Myocyte (in vitro differentiated cells): Measurements from ENCODE around the gene LDLRAD4. TPM values are rescaled to one million over a fixed set of nuclear protein-coding genes. Genes with fewer than 3 reads are reported as not detected.
A peak's percentile ranks its signal among the peaks of the same experiment; 100 is the strongest.

Experiments used
- DNase-seq: peaks from one replicate; pipeline ENCODE4 v3.0.0-alpha.2; 2012; ENCODE audit warnings: low read depth
- total RNA-seq: library from RNA; depleted of rRNA; stranded (reverse); fragments of >200 nt; gene quantifications from 2 replicates; pipeline ENCODE4 v1.2.3, GENCODE V29; 2014

Gene LDLRAD4
- total RNA-seq, 1 donor from 2014 or later, result 1.7 TPM

DNA sequence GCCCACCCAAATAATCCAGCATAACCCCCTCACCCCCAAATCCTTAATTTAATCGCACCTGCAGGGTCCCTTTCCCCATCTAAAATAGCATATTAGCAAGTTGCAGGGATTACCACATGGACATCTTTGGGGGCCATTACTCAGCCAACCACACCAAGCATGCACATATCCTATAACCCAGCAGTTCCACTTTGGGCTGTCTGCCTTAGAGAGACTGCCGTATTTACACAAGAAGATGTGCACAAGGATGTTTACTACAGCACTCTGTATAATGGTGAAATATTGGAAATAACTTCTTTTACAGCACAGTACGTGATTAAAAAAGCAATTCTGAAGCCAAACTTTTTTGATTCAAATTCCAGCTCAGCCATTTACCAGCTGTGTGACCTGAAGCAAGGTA lies 17.3 kb upstream of the LDLRAD4 start:
- DNase-seq, result no peak

DNA sequence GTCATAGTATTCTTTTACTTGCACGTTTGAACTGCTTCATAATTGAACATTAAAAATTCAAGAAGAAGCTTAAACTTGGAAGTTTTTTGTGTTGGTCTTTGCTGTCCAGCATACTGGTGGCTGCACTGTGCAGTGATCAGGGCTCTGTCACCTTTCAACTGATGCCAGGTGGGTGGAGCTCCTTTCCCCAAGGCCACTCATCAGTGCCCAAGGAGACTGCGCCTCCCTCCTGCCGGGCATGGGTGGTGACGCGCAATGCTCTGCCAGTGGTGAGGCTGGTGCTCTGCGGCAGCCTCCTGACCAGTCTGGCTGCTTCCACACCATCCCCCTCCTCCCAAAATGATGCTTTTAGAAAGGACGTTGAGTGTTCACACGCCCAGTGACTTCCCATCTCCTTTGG lies 16.0 kb upstream of the LDLRAD4 start:
- DNase-seq, result no peak

DNA sequence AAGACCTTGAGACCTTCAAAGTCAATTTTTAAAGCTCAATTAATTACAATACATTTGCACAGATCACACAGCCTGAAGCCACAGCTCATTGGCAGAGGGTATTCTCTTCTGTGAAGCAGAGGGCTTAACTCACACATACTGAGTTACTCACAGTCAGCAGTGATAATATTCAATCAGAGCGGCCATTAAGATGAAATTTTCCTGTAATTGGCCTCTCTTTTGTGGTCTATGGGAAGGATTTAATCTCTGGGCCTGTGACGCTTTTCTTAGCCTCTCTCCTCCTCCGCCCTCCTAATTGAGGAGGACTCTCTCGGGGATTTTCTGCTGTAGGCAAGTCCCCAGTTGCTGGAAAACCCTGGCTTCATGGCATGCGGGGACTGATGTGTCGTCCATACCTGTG lies 12.3 kb upstream of the LDLRAD4 start:
- no peak for DNase-seq

DNA sequence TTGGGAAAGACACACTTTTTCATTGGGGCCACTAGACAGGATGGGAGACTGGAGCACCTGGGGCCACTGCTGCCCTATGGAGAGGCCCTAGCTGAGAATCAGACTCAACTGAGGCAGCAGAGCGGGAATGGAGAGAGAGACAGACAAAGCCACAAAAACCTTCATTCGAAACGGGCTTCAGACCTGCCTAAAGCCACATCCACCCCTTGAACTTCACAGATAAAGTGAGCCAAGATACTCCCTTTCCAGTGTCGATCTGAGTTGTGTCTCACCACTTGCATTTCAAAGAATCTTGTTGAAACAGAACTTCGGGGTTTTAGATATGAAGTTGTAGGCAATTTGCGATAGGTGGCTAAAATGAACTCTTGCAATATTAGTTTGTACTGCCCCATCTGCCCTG lies 11.3 kb upstream of the LDLRAD4 start:
- no peak for DNase-seq

DNA sequence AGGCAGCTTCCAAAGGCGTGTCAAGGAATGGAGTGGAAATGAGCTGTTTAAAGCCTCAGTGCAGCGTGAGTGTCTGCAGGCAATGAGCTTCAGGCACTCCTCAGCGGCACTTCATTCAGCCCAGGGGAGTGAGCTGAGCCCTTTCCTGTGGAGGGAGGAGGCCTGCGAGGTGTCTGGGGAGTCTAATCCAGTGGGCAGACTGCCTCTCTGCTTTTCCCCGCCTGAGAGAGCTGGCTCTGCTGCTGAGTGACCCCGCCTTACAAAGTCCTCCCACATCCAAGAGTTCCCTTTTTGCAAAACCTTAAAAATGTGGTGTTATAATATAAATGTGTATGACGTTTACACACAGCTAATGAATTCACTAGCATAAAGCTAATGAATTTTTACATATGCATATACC lies 7.0 kb upstream of the LDLRAD4 start:
- DNase-seq, result no peak

DNA sequence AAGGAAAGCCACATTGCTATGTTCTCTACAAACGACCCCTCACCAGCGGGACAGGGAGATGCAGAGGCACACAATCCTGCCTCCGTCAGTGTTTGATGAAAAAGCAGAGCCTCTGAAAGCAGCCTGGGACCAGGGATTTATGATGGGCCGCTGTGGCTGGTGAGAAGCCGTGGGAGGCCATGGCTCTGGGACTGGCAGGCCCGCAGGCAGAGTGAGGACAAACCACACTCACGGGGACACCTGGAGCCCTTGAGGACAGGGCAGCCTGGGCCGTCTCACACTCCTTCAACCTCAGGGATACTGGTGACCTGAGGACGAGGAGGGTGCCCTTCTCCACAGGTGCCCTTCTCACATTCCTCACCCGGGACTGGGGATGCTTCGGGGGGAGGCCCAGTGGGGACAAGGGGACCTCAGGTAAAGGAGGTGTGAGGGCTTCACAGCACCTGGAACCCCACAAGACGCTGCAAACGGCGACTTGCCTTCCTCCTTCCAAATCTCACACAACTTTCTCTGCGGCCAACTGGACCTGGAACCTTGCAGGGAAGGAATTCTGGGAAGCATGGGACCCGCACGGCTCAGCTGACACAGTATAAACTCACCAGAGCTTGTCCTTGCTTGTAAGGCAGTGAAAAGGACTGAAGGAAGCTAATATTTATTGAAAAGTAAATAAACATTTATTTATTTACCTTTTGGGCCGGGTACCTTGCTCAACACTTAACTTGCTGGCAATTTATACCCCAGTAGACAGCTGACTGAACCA lies 5.3 kb upstream of the LDLRAD4 start:
- no peak for DNase-seq

DNA sequence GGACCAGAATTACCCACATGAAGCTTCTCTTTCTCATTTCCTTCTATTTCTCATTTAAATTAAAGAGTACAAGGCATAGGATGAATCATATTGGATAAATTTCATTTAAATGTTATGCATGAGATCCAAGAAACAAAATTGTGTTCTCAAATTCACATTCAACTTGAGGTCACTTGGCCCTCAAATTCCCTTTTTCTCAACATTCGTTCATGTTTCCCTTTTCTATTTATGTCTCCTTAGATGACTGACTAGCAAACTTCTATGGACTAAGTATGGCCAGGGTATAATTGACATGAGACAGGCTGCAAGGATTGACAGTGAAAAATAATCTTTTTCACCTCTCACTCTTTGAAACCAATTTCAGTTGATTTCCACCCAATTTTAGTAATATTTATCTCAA lies 4.0 kb upstream of the LDLRAD4 start:
- no peak for DNase-seq

DNA sequence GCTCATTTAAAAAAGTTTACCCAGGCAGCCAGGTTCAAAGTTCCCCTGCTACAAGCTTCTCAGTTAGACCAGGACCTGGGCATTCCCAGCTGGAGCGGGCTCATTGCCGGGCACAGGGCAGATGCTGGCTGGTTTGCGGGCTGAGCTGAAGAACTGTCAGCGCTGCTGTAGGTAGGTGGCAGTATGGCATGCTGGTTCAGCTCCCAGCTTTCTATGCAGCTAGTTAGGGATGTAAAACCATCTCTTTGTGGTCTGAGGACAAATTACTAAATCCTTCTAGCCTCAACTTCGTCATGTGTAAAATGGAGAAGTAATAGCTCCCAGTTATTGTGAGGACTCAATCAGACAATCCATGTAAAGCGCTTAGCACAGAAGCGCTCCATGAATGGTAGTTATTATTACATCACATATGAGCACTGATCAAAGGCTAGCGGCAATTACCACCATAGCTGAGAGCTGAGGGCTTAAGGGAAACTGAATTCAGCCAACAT lies 2.4 kb upstream of the LDLRAD4 start:
- peak; percentile 27 for DNase-seq

DNA sequence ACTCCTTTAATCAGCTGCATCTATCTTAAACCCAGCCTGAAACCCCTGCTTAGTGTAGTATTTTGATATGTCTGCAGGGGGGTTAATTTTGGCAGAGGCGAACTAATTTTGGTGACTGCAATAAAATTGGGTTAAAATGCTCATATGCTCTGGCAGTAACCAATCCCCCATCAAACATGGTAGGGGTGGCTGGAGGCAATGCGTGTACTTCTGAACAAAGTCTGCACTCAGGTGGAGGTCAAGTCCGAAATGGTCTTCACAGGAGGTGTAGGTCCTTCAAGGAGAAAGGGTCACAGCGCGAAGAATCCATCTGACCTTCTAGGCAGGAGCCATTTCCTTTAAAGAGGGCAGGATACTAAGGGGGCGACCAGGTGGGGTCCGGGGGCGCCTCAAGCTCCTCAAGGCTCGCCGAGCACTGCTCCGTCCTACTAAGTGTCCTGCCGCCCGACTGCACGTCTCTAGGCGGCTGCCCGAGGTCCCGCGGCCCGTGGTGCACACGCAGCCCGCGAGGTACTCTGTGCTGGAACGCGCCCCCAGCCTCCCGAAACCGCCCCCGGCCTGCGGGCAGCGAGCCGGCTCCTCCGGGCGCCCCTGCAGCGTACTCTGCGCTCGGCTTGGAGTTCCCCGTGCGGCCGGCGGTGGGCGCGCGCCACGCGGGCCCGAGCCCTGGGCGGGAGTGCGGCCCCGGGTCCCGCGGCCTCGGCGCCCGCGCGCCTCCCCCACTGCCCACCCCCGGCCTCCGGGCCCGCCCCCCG lies 1.7 kb upstream of the LDLRAD4 start:
- DNase-seq, result no peak

DNA sequence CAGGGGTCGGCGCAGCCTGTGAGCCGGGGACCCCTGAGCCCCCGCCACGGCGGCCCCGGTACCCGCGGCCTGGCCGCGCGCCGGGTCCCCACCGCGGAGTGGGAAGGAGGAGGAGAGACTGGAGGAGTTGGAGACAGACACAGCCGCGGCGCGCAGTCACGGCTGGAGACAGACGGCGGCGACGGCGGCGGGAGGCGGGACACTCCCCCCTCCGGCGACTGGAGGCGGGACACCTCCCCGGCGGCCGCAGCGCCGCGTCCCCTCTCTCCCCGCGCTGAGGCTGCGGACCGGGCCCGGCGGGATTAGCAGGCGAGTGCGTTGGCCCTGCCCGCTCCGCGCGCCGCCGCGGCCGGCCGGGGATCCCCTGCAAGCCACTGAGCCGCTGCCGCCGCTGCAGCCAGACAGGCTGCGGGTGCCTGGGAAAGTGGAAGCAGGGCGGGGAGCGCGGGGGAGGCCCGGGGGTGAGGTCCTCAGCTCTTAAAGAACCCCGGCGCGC lies 1.0 kb upstream of the LDLRAD4 start:
- peak; percentile 19 for DNase-seq

DNA sequence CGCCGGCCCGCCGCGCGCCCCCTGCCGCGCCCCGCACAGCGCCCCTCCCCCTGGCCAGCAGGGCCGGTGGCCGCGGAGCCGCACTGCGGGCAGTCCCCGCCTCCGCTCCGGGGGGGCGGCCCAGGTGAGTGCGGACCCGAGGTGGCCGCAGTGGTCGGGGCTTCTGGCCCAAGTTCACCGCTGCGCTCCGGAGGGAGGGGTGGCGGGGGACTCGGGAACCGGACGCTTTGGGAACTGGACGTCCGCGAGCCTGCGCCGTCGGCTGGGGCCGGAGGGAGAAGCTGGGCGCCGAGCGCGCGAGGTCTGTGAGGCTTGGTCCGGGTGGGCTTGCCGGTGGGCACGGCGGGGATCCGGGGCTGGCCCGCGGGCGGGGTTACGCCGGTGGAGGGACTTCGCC lies 591 bp upstream of the LDLRAD4 start:
- no peak for DNase-seq

DNA sequence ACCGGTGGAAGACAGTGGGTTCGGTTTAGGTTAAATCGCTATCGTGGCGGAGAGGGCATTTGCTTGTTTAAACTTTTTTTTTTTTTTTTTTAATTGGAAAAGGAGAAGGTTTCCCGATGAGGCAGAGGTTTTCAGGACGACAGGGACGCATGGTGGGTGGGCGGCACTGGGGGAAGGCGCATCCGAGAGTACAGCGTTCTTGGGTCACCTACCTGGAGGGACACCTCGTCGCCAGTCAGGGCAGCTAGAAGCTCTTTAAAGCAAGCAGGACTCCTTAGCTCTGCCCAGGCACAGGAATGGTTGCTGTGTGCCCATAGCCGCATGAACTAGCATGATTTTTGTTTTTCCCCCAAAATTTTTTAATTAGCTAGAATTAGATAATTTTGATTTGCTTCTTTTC lies 437 bp downstream of the LDLRAD4 start:
- DNase-seq, result no peak

DNA sequence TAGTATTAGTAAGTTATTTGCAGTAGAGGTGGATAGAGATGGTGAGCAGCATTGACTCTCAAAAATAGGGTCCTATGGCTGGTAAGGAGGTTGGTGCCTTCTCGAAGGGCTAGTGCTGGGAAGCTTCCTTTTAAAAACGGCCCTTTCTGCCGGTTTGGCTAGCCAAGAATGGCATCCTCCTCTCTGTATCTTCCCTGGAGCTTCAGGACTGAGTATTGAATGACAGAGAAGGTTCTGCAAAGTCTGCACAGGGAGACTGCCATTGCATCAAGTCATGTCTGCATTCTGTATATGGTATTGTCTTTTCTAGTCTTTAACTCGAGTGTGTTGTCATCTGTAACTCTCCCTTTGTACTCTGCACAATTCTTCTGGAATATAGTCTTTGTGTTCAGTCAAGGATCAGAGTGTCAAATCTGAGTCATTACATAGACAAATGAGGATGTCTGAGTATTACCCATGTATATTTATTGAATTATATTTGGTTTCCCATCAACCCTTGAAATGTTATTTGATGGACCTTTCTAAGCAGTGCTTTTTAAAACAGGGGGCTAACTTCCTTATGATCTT lies 1.1 kb downstream of the LDLRAD4 start:
- no peak for DNase-seq

DNA sequence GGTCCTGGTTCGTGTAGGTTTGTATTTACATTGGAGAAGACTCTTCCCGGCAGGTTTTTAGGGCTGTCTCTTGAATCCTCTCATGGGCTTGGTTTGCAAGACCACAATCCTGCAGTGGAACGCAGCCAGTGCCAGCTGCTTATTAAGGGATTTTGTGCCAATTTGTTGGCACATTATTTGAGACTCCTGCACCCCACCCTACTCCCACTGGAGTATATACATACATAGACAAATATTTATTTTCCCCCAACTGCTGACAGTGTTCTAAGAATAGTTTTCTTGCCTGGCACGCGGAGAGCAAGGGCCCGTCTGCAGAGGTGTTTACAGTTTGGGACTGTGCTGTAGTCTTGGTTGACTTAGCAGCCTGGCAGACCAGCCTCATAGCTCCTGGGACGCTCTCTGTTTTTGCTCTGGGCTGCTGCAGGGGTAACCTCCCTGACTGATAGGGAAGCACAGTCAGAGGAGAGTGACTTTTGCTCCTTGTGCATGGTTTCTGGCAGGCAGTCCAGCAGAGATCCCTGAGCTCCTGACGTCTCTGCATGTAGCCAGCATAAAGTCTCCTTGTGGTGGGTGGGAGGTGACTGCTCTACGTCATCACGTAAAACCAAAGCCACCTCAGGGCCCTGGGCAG lies 1.9 kb downstream of the LDLRAD4 start:
- DNase-seq, result no peak

DNA sequence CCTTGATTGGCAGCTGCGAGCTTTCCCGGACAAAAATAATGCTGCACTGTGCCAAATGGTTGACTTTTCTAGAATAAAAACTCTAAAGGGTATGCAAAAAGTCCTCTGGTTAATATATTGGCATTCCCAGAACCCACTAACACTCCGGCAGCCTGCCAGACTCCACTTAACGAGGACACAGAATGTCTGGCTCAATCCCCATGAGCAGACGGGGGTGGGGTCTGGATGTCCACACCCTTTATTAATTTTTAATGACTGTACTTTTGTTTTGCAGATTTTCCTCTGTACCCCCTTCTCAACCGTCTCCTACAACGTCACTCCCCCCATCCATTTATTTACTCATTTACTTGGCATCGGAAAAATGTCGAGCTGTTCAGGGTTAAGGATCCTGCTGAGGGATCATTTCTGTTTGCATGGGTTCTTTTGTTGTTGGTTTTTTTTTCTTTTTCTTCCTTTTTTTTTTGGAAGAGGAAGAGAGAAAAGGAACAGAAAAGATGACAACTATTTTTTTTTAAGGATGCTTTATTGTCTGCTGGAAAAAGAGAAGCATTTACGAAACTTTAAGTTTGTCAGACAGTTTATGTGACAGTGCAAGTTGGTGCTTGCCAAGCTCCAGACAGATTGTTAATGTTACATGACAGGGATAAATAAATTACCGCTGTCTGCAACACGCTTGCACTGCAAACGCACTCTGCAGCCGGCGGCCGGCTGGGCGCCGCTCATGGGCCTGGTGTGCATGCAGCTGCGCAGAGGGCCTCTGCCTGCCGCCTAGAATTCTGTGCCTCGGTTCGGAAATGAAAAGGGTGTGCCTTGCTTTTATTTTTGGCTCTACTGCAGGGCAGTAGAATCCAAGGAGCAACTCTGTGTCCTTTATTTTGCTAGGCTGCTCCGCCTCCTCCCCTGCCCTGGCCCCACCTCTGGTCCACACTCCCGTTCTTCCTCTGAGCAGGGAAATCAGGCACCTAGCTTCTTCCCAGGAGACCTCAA lies 3.6 kb downstream of the LDLRAD4 start:
- peak; percentile 28 for DNase-seq

DNA sequence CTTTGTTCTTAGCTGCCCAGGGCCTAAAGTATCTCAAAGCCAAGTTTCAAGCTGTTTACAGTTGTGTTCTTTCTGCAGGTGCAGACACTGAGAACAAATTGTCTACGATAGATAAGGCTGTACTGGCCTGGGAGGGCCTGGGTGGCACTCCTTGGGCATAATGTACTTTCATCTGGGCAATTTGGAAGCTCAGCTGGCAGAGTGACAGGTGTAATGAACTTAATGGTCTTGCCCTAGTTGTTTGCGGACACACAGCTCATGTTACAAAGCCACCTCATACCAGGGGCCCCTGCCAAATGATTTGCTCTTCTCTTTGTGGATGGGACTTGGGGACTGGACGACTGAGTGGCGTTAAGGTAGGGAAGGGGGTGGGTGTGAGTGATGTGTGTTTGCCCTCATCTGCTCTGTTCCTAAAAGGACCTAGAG lies 4.3 kb downstream of the LDLRAD4 start:
- peak; percentile 73 for DNase-seq

DNA sequence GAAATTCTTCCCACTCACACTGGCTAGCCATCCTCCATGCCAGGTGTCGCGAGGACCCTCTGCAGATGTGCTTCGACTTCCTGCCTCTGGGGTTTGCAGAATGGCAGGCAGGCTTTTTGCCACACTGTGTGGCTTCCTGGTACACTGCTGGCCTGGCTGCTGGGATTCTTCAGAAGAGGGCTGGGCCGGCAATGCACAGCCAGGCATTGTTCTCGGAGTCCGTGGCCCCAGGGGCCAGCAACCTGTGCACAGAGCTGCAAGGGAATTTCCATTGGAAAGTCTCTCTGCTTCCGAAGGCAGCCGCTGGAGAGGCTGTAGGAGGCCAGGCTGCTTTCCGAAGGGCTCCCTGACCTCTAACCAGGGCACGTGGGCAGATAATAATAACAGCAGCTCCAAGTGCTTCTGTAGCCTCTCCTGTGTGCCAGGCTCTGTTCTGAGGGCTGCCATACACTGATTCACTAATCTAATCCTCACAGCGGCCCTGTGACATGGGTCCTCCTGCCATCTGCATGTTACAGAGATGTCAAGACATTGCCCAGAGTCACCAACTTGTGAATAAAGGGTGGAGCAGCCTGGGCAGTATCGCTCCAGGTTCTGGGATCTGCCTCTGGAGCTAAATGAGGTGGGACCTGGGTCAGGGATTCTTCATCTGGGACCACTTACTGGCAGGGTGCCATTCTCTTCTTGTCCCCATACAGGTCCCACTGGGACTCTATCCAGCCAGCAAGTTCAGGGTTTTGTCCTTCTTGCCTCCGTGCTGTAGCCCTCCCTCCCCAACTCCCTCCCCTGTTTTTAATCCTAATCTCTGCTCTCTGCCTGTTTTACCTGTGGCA lies 5.0 kb downstream of the LDLRAD4 start:
- DNase-seq, result no peak

DNA sequence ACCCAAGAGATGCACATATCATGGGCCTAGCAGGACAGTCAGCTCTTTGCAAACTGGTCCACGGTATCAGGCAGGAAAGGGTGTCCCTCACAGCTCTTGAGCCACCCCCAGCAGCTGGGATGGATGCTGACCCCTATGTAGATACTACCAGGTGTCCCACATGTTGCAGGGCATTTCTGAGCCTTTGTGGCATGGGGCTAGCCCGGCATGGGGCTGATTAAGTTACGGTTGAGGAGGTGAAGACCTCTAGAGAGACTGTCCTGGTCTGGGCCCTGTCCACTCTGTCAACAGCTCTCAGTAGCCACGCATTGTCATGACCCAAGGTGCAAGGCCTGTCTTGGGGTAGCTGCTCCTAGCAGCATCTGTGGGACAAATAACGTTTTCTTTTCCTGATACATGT lies 6.7 kb downstream of the LDLRAD4 start:
- DNase-seq, result no peak

DNA sequence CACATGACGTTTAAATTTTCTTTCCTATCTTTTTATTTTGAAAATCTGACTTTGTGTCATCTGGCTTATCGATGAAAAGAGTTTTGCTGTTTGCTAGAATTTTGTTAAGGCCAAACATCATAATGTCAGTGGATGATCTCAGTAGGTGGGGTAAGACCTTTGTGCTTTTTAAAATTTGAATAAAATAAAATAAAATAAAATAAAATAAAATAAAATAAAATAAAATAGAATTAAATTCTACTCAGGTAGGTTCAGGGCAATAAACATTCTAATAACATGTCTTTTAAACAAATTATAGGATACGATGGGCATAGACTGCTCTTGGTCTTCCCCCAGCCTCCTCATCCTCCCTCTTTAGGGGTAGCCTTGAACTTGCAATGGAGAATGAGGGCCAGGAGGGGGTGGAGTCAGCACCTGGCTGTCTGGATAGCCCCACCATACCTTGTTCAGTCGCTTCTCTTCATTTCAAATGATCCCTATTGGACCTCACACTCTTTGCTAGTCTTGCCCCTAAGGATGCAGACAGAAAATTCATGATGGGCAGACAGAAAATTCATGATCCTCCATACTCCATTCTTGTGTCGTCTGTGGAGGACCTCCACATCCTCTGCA lies 8.1 kb downstream of the LDLRAD4 start:
- no peak for DNase-seq
